GM13977 (cell line): Measurements from ENCODE around the gene FRMD4B.

Experiments
- DNase-seq: peaks from one replicate; pipeline ENCODE4 v3.0.0; 2012; ENCODE audit warnings: low spot score
- in situ Hi-C: fragments of 300-500 bp; cut with MboI; formaldehyde crosslinking; loops from one replicate; pipeline ENCODE4 v1.12.0; 2022; ENCODE audit warnings: low sequenced_read_pairs, low pct_unique_long_range_greater_than_20kb, mixed read lengths, inconsistent platforms; ENCODE audit not compliant: unreplicated experiment
- TF ChIP-seq, protein P1 (sequence below): IDR thresholded peaks from 2 replicates; pipeline ENCODE4 v1.5.1; 2012; ENCODE audit warnings: mild to moderate bottlenecking, control low read depth; ENCODE audit not compliant: insufficient read depth; ENCODE audit errors: extremely low read depth, missing control alignments

Gene FRMD4B

DNA sequence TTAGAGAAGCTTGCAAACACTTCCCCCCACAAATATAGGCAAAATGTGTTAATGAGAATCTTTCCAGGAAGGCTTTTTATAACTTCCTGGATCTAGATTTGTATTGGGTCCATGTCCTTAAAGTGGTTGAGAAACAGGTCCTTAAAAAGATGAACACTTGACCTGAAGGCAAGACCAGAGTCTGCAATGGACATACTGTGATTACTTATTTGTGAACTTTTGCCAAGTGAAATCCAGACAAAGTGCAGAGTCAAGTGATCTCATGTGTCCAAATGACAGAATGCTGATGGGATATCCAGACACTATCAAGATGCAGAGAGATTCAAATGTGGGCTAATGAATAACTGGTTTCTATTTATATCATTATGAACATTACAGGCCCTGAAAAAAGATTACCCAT, 43.8 kb downstream of the FRMD4B start:
- DNase-seq: no peak
- TF ChIP-seq, protein P1, sequence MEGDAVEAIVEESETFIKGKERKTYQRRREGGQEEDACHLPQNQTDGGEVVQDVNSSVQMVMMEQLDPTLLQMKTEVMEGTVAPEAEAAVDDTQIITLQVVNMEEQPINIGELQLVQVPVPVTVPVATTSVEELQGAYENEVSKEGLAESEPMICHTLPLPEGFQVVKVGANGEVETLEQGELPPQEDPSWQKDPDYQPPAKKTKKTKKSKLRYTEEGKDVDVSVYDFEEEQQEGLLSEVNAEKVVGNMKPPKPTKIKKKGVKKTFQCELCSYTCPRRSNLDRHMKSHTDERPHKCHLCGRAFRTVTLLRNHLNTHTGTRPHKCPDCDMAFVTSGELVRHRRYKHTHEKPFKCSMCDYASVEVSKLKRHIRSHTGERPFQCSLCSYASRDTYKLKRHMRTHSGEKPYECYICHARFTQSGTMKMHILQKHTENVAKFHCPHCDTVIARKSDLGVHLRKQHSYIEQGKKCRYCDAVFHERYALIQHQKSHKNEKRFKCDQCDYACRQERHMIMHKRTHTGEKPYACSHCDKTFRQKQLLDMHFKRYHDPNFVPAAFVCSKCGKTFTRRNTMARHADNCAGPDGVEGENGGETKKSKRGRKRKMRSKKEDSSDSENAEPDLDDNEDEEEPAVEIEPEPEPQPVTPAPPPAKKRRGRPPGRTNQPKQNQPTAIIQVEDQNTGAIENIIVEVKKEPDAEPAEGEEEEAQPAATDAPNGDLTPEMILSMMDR: no peak
- in situ Hi-C loops: no loop called here

DNA sequence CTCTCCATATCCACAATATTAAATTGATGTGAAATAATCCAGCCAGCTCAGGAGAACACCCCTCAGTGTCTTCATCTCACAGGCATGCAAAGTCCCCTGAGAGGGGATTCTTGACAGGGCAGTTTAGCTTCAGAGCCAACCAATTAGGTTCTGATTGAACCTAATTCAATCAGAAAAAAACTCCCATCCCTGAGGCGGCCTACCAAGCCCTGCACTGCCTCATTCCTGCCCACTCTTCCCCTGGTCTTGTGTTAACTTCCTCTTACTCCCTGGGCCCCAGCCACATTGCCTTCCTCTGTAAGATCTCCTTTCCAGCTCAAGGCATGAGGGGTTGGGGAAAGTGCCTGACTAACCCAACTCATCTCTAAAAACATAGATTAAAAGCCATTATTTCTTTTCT, 46.1 kb downstream of the FRMD4B start:
- TF ChIP-seq, protein P1: no peak
- no peak for DNase-seq
- in situ Hi-C loops: no loop called here

DNA sequence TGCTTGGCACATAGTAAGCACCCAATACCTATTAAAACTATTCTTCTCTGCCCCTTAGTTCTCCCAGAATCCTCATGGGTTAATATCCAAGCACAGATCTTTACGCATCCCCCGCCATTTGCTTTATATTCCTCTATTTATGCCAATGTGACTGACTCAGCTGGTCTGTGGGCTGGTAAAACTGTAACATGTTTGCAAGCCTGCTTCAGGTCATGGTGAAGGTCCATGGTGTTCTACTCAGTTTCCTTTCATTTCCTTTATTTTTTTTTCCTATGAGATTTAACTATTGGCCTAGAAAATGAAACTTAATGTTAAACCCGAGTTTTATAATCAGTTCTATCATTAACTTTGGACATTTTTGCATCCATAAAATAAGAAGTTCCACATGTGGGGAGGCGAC, 47.0 kb downstream of the FRMD4B start:
- TF ChIP-seq, protein P1: no peak
- no peak for DNase-seq
- in situ Hi-C loops: no loop called here

DNA sequence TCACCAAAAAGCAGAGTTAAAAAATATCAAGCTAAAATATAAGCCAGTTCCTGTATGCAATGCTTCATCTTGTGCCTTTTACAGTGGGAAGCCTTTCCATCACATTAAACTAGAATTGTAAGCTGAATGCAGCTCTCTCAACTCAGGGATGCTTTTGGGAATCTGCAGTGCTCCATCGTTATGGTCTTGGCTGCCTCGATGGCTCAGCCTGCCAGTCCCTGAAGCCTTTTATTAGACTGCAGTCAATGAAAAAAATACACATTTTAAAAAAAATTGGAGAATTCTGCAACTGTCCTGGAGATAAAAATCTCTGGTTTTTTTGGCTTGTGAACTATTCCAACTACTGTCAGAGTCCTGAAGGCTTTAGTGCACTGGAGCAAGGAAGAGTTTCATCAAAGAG, 53.0 kb downstream of the FRMD4B start:
- in situ Hi-C loops: no loop called here
- TF ChIP-seq, protein P1: no peak
- DNase-seq: no peak

DNA sequence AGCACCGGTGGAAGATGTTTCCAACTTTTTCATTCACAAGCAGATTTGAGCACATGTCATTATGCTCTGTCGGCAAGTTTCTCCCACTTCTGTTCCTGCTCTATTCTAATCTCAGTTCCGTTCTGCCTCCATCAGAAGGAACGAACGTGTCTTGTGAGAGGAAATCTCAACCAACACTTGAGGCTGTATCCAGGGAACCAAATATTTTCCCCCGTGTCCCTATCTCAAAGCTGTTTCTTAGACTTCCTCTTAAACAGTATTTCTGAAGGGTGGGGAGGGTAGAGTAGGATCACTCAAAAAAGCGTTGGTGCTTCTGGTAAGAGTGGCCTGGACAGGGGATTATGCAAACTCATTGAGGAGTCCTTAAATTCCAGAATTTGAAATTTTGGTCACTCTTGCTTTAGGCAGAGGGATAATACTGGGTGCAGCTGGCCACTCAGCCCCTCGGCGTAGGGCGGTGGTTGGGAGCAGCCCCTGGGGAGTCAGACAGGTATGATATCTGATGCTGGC, 54.9 kb downstream of the FRMD4B start:
- TF ChIP-seq, protein P1: no peak
- DNase-seq: no peak
- in situ Hi-C loops: no loop called here

DNA sequence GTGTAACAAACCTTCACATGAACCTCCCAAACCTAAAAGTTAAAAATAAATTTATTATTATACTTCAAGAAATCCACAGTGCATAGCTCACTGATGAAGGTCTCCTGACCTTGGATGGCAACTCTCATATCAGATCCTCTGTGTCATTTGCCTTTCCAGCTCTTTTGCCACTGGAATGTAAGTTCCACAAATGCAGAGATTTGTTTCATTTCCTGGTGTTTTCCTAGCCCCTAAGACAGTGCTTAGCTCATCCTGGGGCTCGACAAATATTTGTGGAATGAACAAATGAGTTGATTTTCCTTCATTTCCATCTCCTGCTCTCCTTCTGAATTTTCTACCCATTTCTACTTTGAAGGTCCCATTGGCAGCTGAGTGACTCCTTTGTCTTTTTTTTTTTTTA, 56.0 kb downstream of the FRMD4B start:
- no peak for DNase-seq
- in situ Hi-C loops: loop anchor here (10.0 kb wide), 1 partner anchor 95 kb away; no protein-coding TSS in a partner anchor
- TF ChIP-seq, protein P1: no peak

DNA sequence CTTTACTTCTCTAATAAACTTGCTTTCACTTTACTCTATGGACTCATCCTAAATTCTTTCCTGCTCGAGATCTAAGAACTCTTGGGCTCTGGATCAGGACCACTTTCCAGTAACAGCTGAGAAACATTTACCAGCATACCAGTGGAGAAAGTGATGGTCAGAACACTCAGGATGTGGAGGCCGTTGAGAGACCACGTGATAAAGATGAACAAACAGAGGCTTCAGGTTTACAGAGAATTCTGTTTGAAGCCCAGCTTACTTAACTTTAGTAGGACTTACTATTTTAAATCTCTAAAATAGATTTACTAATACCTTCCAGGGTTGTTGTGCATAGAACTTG, 57.0 kb downstream of the FRMD4B start:
- no peak for DNase-seq
- in situ Hi-C loops: loop anchor here (10.0 kb wide), 1 partner anchor 96 kb away; no protein-coding TSS in a partner anchor
- TF ChIP-seq, protein P1: no peak
